Keratinocyte (primary cell): ENCODE data around the gene KSR1.
"Not testable (repeated sequence)": the region's sequence is repeated elsewhere in the genome, so short reads cannot be mapped to it uniquely, and the experiment has no call there.

Source experiments
- EZH2 ChIP-seq: IDR thresholded peaks from one replicate; pipeline ENCODE4 v1.6.1; 2012; ENCODE audit warnings: inconsistent platforms, mild to moderate bottlenecking, low read length, moderate library complexity
- TF ChIP-seq, protein P1 (sequence below), 3 experiments: IDR thresholded peaks in 1 of 3; conservative IDR thresholded peaks in 1 of 3; optimal IDR thresholded peaks in 1 of 3; 2 replicates in 2 of 3; 3 replicates in 1 of 3; pipeline versions ENCODE3 to v1.5.1; 2011; ENCODE audit warnings: low read length in 3 of 3, mild to moderate bottlenecking in 3 of 3, moderate library complexity in 2 of 3, control low read depth in 1 of 3, inconsistent platforms in 1 of 3; ENCODE audit not compliant: insufficient read depth in 2 of 3; ENCODE audit errors: extremely low read depth in 1 of 3

DNA sequence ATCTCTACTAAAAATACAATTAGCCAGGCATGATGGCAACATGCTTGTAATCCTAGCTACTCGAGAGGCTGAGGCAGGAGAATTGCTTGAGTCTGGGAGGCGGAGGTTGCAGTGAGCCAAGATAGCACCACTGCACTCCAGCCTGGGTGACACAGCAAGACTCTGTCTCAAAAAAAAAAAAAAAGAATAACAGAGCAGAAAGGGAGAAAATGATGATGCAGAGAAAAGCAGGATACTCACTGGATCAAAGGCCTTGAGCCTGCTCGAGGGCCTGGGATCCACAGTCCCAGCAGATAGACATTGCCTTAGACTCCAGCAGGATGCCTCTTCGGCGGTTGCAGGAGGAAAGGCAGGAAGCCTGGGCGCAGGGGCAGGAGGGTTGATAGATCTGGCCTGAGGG, 7.7 kb upstream of the KSR1 start:
- TF ChIP-seq, protein P1, sequence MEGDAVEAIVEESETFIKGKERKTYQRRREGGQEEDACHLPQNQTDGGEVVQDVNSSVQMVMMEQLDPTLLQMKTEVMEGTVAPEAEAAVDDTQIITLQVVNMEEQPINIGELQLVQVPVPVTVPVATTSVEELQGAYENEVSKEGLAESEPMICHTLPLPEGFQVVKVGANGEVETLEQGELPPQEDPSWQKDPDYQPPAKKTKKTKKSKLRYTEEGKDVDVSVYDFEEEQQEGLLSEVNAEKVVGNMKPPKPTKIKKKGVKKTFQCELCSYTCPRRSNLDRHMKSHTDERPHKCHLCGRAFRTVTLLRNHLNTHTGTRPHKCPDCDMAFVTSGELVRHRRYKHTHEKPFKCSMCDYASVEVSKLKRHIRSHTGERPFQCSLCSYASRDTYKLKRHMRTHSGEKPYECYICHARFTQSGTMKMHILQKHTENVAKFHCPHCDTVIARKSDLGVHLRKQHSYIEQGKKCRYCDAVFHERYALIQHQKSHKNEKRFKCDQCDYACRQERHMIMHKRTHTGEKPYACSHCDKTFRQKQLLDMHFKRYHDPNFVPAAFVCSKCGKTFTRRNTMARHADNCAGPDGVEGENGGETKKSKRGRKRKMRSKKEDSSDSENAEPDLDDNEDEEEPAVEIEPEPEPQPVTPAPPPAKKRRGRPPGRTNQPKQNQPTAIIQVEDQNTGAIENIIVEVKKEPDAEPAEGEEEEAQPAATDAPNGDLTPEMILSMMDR (optimal IDR thresholded peaks at IDR 0.05 in 1 of 3, IDR thresholded peaks at IDR 0.05 in 1 of 3, conservative IDR thresholded peaks at IDR 0.05 in 1 of 3; ENCODE audit: extremely low read depth in 1 of 3, insufficient read depth in 2 of 3, low read length in 3 of 3) = not testable (repeated sequence)
- TF ChIP-seq EZH2 = not testable (repeated sequence)
